Neural crest cell (in vitro differentiated cells): ENCODE results near the gene PHF19. TPM values are rescaled to one million over a fixed set of nuclear protein-coding genes. Genes with fewer than 3 reads are reported as not detected.

Experiments used
- DNase-seq: peaks from one replicate; pipeline ENCODE4 v3.0.0; 2021; ENCODE audit warnings: low read depth, mixed read lengths, low spot score
- H3K27ac Mint-ChIP-seq: one replicate; pipeline ENCODE4 v1.8.0; 2021; ENCODE audit warnings: mild to moderate bottlenecking, mixed read lengths; ENCODE audit not compliant: unreplicated experiment
- H3K27me3 Mint-ChIP-seq: 2 replicates; pipeline ENCODE4 v1.8.0; 2021; ENCODE audit warnings: low read depth, mild to moderate bottlenecking, mixed read lengths
- H3K36me3 Mint-ChIP-seq: 2 replicates; pipeline ENCODE4 v1.8.0; 2021; ENCODE audit warnings: low read depth, mild to moderate bottlenecking, mixed read lengths
- H3K4me1 Mint-ChIP-seq: 2 replicates; pipeline ENCODE4 v1.8.0; 2021; ENCODE audit warnings: mixed read lengths
- H3K4me3 Mint-ChIP-seq: one replicate; pipeline ENCODE4 v1.8.0; 2021; ENCODE audit warnings: mild to moderate bottlenecking, mixed read lengths
- H3K9me3 Mint-ChIP-seq: 2 replicates; pipeline ENCODE4 v1.8.0; 2021; ENCODE audit warnings: mixed read lengths
- total RNA-seq: library from RNA; stranded (reverse); gene quantifications from 2 replicates; pipeline ENCODE4 v1.2.1, GENCODE V29; 2021
- TF ChIP-seq, protein P1 (sequence below): fragments of 200-600 bp; sonication (generic); conservative IDR thresholded peaks from 2 replicates; pipeline ENCODE4 v1.5.0; 2021; ENCODE audit warnings: antibody characterized with exemption, mild to moderate bottlenecking

PHF19 gene
- total RNA-seq, 1 donor from 2014 or later: 110 TPM

DNA sequence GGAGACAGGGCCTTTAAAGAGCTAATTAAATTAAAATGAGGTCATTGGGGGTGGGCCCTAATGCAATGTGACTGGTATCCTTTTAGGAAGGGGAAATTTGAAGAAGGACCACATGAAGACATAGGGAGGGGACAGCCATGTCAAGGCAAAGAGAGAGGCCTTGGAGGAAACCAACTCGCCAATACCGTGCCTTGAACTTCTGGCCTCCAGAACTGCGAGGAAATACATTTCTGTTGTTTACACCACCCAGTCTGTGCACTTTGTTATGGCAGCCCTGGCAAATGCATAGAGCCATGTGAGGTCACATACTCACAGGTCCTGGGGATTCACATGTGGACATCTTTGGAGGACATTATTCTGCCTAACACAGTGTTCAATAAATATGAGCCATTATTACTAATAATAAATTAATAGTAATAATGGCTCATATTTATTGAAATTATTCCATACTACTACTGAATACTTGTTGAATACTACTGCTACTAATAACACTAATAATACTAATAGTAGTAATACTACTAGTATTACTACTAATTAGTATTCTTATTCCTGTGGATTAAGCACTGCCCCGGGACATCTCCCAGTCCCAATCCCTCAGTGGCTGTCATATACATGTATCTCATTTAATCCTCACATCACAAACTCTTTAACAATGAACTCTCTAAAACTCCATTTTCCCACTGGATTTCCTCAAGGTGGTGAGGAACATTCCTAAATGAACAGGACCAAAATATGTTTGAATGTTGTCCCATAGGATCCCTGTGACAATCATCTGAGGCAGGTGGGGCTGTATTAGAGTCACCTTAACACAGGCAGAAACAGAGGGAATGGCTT is 41.2 kb upstream of the PHF19 start:
- H3K4me1 Mint-ChIP-seq: peaks cover 51% of the 10 kb centered on the region
- TF ChIP-seq, protein P1, sequence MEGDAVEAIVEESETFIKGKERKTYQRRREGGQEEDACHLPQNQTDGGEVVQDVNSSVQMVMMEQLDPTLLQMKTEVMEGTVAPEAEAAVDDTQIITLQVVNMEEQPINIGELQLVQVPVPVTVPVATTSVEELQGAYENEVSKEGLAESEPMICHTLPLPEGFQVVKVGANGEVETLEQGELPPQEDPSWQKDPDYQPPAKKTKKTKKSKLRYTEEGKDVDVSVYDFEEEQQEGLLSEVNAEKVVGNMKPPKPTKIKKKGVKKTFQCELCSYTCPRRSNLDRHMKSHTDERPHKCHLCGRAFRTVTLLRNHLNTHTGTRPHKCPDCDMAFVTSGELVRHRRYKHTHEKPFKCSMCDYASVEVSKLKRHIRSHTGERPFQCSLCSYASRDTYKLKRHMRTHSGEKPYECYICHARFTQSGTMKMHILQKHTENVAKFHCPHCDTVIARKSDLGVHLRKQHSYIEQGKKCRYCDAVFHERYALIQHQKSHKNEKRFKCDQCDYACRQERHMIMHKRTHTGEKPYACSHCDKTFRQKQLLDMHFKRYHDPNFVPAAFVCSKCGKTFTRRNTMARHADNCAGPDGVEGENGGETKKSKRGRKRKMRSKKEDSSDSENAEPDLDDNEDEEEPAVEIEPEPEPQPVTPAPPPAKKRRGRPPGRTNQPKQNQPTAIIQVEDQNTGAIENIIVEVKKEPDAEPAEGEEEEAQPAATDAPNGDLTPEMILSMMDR: no peak
- peak overlapping the region; percentile 94 for H3K27ac Mint-ChIP-seq

GRCh38 chr9:120916991-120917880 is 40.2 kb upstream of the PHF19 start:
- Mint-ChIP-seq H3K27me3 (no peaks in the 10 kb centered on the region), H3K36me3 (peaks cover 2% of the 10 kb centered on the region), H3K4me1 (peaks cover 56% of the 10 kb centered on the region), H3K27ac (peak overlapping the region; percentile 45), H3K9me3 (no peaks in the 10 kb centered on the region), H3K4me3 (peak overlapping the region; percentile 73)
- TF ChIP-seq, protein P1: no peak
- DNase-seq: no peak

More for the DNA sequence above, 41.2 kb upstream of the PHF19 start:
- H3K36me3 Mint-ChIP-seq: peaks cover 2% of the 10 kb centered on the region
- no peaks in the 10 kb centered on the region for H3K9me3 Mint-ChIP-seq
- no peaks in the 10 kb centered on the region for H3K27me3 Mint-ChIP-seq
- no peak overlapping the region for H3K4me3 Mint-ChIP-seq
- DNase-seq: no peak

DNA sequence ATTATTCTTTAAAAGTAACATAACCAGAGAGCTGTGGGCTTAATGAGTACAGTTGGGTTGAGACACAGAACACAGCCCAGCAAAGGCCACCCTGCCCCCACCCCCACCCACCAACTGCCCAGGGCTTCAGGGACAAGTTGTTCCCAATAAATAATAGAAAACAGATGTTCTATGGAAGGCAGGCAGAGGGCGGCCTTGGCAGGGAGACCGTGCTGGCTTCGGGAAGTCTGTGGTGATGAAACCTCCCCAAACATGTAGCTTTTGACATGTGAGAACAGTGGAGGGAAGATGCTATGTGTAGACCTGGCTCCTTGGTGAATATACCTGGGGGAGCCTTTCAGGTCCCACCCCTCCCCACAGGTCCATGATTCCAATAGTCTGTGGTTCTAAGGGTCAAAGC is 39.6 kb upstream of the PHF19 start:
- DNase-seq: no peak
- Mint-ChIP-seq H3K36me3 (peaks cover 2% of the 10 kb centered on the region), H3K4me1 (peaks cover 52% of the 10 kb centered on the region), H3K4me3 (peak overlapping the region; percentile 73), H3K27me3 (no peaks in the 10 kb centered on the region), H3K9me3 (no peaks in the 10 kb centered on the region), H3K27ac (peak overlapping the region; percentile 45)
- TF ChIP-seq, protein P1: no peak

DNA sequence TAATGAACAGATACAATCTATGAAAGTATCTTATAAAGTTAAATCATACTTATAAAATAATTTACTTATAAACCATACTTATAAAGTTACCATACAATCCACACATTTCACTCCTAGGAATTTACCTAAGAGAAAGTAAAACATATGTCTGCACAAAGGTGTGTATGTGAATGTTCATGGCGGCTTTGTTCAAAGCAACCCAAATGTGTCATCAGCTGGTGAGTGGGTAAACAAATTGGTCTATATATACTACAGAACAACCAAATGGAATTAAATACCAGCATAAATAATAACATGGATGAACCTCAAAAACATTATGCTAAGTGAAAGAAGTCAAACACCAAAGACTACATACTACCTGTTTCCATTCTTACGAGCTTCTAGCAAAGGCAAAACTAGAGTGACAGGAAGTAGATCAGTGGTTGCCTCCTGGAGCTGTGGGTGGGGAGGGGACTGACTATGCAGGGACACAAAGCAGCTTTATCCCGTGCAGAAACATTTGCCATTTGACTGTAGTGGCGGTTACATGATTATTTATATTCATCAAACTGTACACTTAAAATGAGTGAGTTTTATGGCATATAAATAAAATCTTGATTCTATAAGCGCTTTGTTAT is 39.0 kb upstream of the PHF19 start:
- Mint-ChIP-seq H3K27me3 (no peaks in the 10 kb centered on the region), H3K36me3 (peaks cover 2% of the 10 kb centered on the region), H3K4me1 (peaks cover 45% of the 10 kb centered on the region), H3K9me3 (no peaks in the 10 kb centered on the region), H3K4me3 (peak overlapping the region; percentile 47), H3K27ac (no peak overlapping the region)
- TF ChIP-seq, protein P1: no peak
- no peak for DNase-seq

DNA sequence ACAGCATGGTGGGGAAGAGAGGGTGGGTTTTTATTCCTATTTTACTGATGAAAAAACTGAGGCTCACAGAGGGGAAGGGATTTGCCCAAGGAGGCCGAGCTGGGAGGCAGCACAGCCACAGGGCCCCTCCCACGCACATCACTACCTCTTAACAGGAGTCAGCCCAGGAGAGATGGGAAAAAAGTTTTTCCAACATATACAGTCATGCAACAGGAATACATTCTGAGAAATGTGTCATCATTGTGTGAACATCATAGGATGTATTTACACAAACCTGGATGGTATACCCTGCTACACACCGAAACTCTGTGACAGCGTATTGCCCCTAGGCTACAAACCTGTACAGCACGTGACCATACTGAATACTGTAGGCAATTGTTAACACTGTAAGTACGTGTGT is 38.0 kb upstream of the PHF19 start:
- Mint-ChIP-seq H3K27me3 (no peaks in the 10 kb centered on the region), H3K4me1 (peaks cover 37% of the 10 kb centered on the region), H3K9me3 (no peaks in the 10 kb centered on the region), H3K27ac (peak overlapping the region; percentile 67), H3K36me3 (peaks cover 2% of the 10 kb centered on the region), H3K4me3 (no peak overlapping the region)
- TF ChIP-seq, protein P1: no peak
- DNase-seq: no peak
